Mesodermal cell (in vitro differentiated cells): Measurements from ENCODE around the gene SLIT3.
"Not testable (repeated sequence)": the region's sequence is repeated elsewhere in the genome, so short reads cannot be mapped to it uniquely, and the experiment has no call there.

ENCODE experiments used
- H3K27ac ChIP-seq: 2 replicates; pipeline ENCODE4 v1.7.0; 2013; ENCODE audit warnings: mild to moderate bottlenecking, low read depth, low read length, moderate library complexity; ENCODE audit not compliant: severe bottlenecking
- H3K36me3 ChIP-seq: 2 replicates; pipeline ENCODE4 v1.7.1; 2013; ENCODE audit warnings: mild to moderate bottlenecking, low read length, moderate library complexity; ENCODE audit not compliant: control insufficient read depth, insufficient read depth
- H3K4me1 ChIP-seq: one replicate; pipeline ENCODE4 v1.7.1; 2013; ENCODE audit warnings: mild to moderate bottlenecking, low read length; ENCODE audit not compliant: insufficient read depth, control insufficient read depth, poor library complexity, severe bottlenecking
- H3K4me3 ChIP-seq: 2 replicates; pipeline ENCODE4 v1.7.0; 2013; ENCODE audit warnings: low read length, control low read depth, mild to moderate bottlenecking; ENCODE audit not compliant: insufficient read depth, poor library complexity, severe bottlenecking; ENCODE audit errors: extremely low read depth
- H3K9me3 ChIP-seq: 2 replicates; pipeline ENCODE4 v1.7.1; 2013; ENCODE audit warnings: mild to moderate bottlenecking, low read length, moderate library complexity; ENCODE audit not compliant: control insufficient read depth
- WGBS, 2 experiments: methylation state at CpG; one replicate each; pipeline ENCODE4 v1.1.5; 2013; ENCODE audit warnings: missing lambda C conversion rate in 2 of 2; ENCODE audit not compliant: insufficient coverage in 2 of 2; 5-methylcytosine and 5-hydroxymethylcytosine counted together

The SLIT3 gene

DNA sequence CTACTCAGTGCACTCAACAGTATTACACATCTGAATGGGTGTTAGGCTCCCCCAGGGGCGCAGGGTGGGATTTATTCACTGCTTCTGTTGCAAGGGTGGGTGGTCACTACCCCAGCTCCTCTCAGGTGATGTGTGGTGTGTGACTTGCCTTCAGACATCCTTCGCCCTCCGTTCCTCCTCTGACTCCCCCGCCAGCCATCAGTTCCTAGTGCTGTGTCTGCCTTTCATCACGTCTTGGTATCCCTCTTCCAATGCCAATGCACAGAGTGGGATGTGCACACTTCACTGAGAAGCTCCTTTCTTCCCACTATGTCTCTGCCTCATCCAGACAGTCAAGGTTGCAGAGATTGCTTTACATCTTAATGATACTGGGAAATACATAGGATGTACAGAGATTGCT lies 79.4 kb downstream of the SLIT3 start:
- Histone ChIP-seq H3K4me3 (no peak overlapping the region), H3K4me1 (peaks cover 8% of the 10 kb centered on the region), H3K36me3 (no peaks in the 10 kb centered on the region), H3K27ac (no peak overlapping the region), H3K9me3 (no peaks in the 10 kb centered on the region)
- WGBS, 2 experiments: 90 to 97% methylated on average over 2 to 4 of the region's 5 CpGs

DNA sequence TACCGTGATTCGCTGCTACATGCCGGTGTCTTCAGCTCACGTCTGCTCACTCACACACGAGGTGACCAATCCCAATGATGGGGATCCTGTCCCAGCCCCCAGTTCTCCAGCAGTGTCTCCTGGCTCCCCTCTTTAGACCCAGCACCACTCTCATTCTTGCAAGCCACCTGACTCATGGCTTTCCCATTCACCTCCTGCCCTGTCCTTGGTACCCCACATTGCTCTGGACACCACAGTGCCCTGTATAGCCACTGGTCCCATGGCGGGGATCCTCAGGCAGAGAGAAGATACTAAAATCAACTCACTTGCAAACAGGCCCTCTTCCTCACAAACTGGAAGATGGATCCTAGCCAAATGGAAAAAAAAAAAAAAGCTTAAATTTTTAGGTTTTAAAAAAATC lies 81.0 kb downstream of the SLIT3 start:
- H3K27ac ChIP-seq: no peak overlapping the region
- no peaks in the 10 kb centered on the region for H3K36me3 ChIP-seq
- no peak overlapping the region for H3K4me3 ChIP-seq
- WGBS, 2 experiments: 91 to 95% methylated on average over 5 to 6 of the region's 6 CpGs
- H3K4me1 ChIP-seq: peaks cover 8% of the 10 kb centered on the region
- no peaks in the 10 kb centered on the region for H3K9me3 ChIP-seq

DNA sequence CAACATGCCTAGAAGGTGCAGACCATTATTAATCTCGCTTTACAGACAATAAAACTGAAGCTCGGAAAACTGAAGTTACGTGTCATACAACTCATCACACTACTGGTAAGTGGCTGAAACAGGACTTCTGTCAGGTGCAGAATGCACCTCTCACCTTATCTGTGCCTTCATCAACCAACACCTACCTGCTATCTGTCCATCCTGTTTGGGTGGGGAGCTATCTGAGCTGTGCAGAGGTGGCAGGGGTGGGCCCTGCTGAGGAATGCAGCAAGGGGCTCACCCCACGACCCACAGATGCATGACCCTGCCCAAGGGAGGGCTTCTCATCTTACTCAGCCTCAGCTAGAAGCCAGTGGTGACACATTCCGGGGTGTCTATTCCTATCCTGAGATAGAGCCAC lies 81.6 kb downstream of the SLIT3 start:
- H3K36me3 ChIP-seq: no peaks in the 10 kb centered on the region
- no peaks in the 10 kb centered on the region for H3K9me3 ChIP-seq
- H3K27ac ChIP-seq: no peak overlapping the region
- H3K4me1 ChIP-seq: peaks cover 8% of the 10 kb centered on the region
- WGBS, 2 experiments: 61 to 96% methylated on average over 3 to 4 of the region's 5 CpGs
- H3K4me3 ChIP-seq: no peak overlapping the region

DNA sequence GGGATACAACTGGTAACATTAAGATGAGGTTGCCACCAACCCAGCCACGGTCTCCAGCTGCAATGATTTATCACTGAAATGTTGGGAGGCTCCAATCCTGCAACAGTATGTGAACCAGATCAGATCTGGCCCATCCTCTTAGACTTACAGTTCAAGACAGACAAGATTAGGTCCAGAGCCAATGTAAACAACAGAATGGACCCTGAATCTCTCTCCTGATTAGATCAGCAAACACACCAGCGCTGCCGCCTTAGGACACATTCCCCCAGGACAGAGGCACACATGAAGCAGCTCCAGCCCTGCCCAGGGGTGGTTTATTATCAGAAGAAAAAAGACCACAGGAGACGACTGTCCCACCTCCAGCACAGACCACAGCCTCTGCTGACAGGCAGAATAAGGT lies 82.1 kb downstream of the SLIT3 start:
- 86 to 91% methylated on average over 1 to 3 of the region's 4 CpGs for WGBS, 2 experiments

DNA sequence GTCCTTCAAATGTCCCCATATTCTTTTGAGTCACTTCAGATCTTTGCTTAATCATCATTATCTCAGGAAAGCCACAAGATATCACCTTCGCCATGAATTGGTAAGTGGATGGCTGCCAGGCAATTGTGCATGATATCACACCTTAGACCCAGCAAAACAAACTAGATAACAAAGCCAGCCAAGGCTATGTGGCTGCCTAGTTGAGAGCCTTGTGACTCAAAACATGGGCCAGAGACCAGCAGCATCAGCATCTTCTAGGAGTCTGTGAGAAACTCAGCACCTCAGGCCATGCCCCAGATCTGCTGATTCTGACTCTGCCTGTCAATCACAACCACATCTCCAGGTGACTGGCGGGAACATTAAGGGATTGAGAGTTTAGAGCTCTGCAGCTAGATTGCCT lies 82.8 kb downstream of the SLIT3 start:
- no peak overlapping the region for H3K4me3 ChIP-seq
- H3K27ac ChIP-seq: no peak overlapping the region
- peaks cover 9% of the 10 kb centered on the region for H3K4me1 ChIP-seq
- H3K36me3 ChIP-seq: no peaks in the 10 kb centered on the region
- 94 to 100% methylated on average over 2 of the region's 2 CpGs for WGBS, 2 experiments
- no peaks in the 10 kb centered on the region for H3K9me3 ChIP-seq

More for the DNA sequence above, 82.1 kb downstream of the SLIT3 start:
- Histone ChIP-seq H3K27ac (no peak overlapping the region), H3K4me1 (peaks cover 8% of the 10 kb centered on the region), H3K36me3 (no peaks in the 10 kb centered on the region), H3K4me3 (no peak overlapping the region), H3K9me3 (no peaks in the 10 kb centered on the region)

DNA sequence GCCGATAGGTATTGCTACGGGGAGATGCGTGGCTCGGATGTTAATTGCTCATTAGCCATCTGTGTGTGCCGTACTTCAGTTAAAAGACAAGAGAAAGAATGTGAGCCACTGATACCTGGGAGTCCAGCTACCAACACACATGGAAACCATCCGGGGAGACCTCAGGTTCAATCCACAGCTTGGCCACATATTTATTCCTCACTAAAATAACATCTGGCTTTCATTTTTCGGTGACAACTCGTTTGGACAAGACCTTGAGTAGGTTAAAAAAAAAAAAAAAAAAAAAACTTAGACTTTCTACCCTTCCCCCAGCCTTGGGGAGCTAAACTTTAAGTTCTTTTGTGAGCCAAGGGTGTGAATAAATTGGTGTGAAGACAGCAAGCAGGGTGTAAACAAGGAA lies 84.1 kb downstream of the SLIT3 start:
- no peak overlapping the region for H3K27ac ChIP-seq
- H3K9me3 ChIP-seq: no peaks in the 10 kb centered on the region
- H3K36me3 ChIP-seq: no peaks in the 10 kb centered on the region
- H3K4me3 ChIP-seq: no peak overlapping the region
- WGBS, 2 experiments: 90 to 97% methylated on average over 6 of the region's 8 CpGs
- H3K4me1 ChIP-seq: peaks cover 11% of the 10 kb centered on the region

DNA sequence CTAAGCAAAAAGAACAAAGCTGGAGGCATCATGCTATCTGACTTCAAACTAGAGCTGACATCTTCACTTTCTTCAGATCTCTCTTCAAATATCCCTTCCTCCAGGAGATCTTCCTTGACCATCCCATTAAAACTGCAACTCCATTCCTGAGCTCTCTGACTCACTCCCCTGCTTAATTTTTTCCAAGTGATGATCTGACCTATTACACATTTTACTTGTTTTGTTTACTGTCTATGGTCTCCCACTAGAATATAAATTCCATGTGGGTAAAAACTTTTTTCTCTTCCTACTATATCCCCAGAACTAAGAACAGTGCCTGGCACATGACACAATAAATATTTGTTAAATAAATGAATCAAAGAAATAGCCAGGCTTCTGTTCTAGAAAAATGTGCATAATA lies 87.5 kb downstream of the SLIT3 start:
- H3K4me3 ChIP-seq: no peak overlapping the region
- peaks cover 7% of the 10 kb centered on the region for H3K4me1 ChIP-seq
- no peaks in the 10 kb centered on the region for H3K9me3 ChIP-seq
- H3K27ac ChIP-seq: no peak overlapping the region
- no peaks in the 10 kb centered on the region for H3K36me3 ChIP-seq

DNA sequence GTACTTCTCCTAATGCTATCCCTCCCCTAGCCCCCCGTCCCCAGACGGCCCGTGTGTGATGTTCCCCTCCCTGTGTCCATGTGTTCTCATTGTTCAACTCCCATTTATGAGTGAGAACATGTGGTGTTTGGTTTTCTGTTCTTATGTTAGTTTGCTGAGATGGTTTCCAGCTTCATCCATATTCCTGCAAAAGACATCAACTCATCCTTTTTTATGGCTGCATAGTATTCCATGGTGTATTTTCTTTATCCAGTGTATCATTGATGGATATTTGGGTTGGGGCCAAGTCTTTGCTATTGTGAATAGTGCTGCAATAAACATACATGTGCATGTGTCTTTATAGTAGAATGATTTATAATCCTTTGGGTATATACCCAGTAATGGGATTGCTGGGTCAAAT lies 89.2 kb downstream of the SLIT3 start:
- H3K36me3 ChIP-seq, H3K4me1 ChIP-seq, H3K27ac ChIP-seq, H3K4me3 ChIP-seq, H3K9me3 ChIP-seq: not testable (repeated sequence)
- no CpG with 5 or more reads among the region's 3 CpGs for WGBS, 2 experiments

DNA sequence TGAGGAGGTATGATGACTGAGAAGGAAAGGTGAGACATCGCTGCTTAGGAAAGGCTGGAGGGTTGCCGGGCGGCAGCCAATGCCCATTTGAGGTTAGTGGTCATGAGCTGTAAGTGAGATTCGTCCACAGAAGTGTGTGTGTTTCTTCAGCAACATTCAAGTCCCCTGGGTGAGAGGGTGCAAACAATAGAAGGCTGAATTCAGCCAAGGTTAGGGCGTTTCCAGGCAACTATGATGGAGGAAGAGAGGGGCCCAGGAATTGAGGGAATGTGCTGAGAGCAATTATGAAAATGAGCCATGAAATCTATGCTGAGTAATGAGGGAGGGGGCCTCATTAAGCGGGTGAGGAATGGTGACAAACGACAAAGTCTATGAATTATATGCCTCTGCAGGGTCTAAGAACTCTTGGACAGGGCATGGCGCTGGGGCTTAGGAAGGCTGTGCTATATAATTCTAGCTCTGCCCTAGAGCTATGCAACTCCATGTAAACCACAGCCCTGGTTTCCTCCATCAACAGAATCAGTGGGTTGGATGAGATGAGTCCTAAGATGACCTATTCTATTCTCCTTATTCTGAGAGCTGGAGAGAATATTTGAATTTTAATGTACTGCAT lies 96.0 kb downstream of the SLIT3 start:
- Histone ChIP-seq H3K36me3 (no peaks in the 10 kb centered on the region), H3K4me3 (no peak overlapping the region), H3K9me3 (peaks cover 3% of the 10 kb centered on the region), H3K27ac (no peak overlapping the region), H3K4me1 (no peaks in the 10 kb centered on the region)
- WGBS, 2 experiments: 81 to 91% methylated on average over 5 to 7 of the region's 8 CpGs

DNA sequence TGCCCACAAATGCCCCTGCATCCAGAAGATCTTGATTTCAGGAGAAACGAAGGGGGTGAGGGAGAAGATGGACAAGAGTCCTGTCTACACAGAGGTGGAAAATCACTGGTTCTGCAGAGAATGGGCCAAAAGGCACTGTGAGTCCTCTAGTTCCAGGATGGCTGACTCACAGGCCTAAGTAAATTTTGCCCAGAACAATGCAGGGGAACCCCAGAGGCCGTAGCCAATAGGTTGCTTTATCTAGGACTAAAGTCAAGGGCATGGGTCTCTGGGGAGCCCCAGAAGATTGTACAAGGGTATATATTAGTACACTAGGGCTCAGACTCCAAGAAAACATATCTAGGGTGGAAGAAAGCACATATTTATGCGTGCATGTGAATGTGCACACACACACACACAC lies 98.0 kb downstream of the SLIT3 start:
- Histone ChIP-seq H3K36me3 (no peaks in the 10 kb centered on the region), H3K9me3 (peaks cover 3% of the 10 kb centered on the region)
- WGBS, 2 experiments: 89 to 90% methylated on average over 2 of the region's 3 CpGs

DNA sequence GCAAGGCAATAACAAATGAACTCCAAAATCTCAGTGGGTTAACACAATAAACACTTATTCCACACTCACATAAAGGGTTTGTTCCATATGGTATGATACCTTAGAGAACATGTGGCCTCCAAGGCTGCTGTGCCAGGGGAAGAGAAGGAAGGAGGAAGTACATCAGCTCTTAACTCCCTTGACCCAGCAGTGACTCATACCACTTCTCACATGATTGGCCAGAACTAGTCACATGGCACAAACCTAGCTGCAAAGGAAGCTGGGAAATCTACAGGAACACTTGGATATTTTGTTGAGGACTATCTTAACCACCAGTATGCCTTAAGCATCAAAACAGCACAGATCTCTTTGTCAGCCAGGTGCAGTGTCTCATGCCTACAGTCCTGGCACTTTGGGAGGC lies 99.3 kb downstream of the SLIT3 start:
- no peaks in the 10 kb centered on the region for H3K4me1 ChIP-seq
- H3K27ac ChIP-seq: no peak overlapping the region
- no peaks in the 10 kb centered on the region for H3K36me3 ChIP-seq
- H3K4me3 ChIP-seq: no peak overlapping the region
- H3K9me3 ChIP-seq: peaks cover 3% of the 10 kb centered on the region

More for the DNA sequence above, 98.0 kb downstream of the SLIT3 start:
- Histone ChIP-seq H3K4me1 (no peaks in the 10 kb centered on the region), H3K4me3 (no peak overlapping the region), H3K27ac (no peak overlapping the region)
